Measurements from ENCODE around the gene GCM1. TPM values are rescaled to one million over a fixed set of nuclear protein-coding genes. Genes with fewer than 3 reads are reported as not detected.

GCM1 gene
- total and polyA plus RNA-seq, 9 of the 15 experiments (the other 6 are each of a cell fraction or from before 2014, with no cell fraction given): not detected

- DNase-seq (ENCODE audit: extremely low read depth in 1 of 4, low spot score in 3 of 4): no peak
- Histone ChIP-seq H3K4me1 (replicated peaks in 1 of 2; ENCODE audit: control insufficient read depth in 2 of 2, insufficient read depth in 2 of 2, low read length in 2 of 2) (no peaks in the 10 kb centered on the region; a peak in 1 of 5 replicates), H3K9me1 (ENCODE audit: control insufficient read depth, insufficient read depth, low read length) (no peaks in the 10 kb centered on the region), H3K9me3 (replicated peaks; ENCODE audit: control insufficient read depth, insufficient read depth, low read depth, low read length) (no peaks in the 10 kb centered on the region), H3K27ac (ENCODE audit: extremely low read depth, low read depth, low read length) (no peak overlapping the region), H3K4me3 (no peak overlapping the region), H3K4me2 (ENCODE audit: insufficient read depth, low read length) (no peak overlapping the region), H3K27me3 (ENCODE audit: control insufficient read depth in 2 of 2, insufficient read depth in 2 of 2, low read length in 2 of 2) (peaks cover 0 to 10% of the 10 kb centered on the region in 2 experiments; a peak in 1 of 5 replicates), H3K36me3 (ENCODE audit: control insufficient read depth, insufficient read depth, low read length) (no peaks in the 10 kb centered on the region), H4K20me1 (replicated peaks; ENCODE audit: control insufficient read depth, insufficient read depth, low read length) (no peaks in the 10 kb centered on the region), H2AFZ (ENCODE audit: low read depth, low read length) (no peak overlapping the region), H3K9ac (ENCODE audit: insufficient read depth in 1 of 2, low read depth in 2 of 2, low read length in 2 of 2) (no peak overlapping the region), H3K79me2 (ENCODE audit: control insufficient read depth, insufficient read depth, low read length) (no peaks in the 10 kb centered on the region)
- CTCF ChIA-PET (ENCODE audit: low intra/inter-chr PET ratio): interaction anchor here (0.6 to 5.8 kb wide), 5 partner anchors 18 to 320 kb away, joined by 3 to 106 read pairs (median 4); no protein-coding TSS in a partner anchor
- WGBS (ENCODE audit: insufficient coverage, low coverage, missing lambda C conversion rate): 4% methylated on average over 2 of the region's 2 CpGs
- TF ChIP-seq CREB3 (tag; conservative IDR thresholded peaks at IDR 0.05; ENCODE audit: low read depth): no peak
- TF ChIP-seq ZNF174 (CRISPR knock-in tag; IDR thresholded peaks at IDR 0.05): no peak
- POLR2A ChIA-PET: interaction anchor here (0.8 to 0.9 kb wide), 2 partner anchors 222 to 309 kb away, joined by 3 read pairs; no protein-coding TSS in a partner anchor
- BruUV-seq (replicated peaks): no TSS peak
- intact Hi-C loops (cut with micrococcal nuclease) (no loop called here), in situ Hi-C loops (cut with MboI) (loop anchor here (25.0 kb wide), 1 partner anchor 262 kb away; no protein-coding TSS in a partner anchor)
- ATAC-seq: no peak
- no peak for FAIRE-seq
Observed at GRCh38 chr6:53175027-53175426, 26.4 kb upstream of the GCM1 start.

- Histone ChIP-seq H3K36me3 (ENCODE audit: control insufficient read depth, insufficient read depth, low read length) (no peaks in the 10 kb centered on the region), H3K9me1 (ENCODE audit: control insufficient read depth, insufficient read depth, low read length) (no peaks in the 10 kb centered on the region), H3K4me3 (no peak overlapping the region), H3K9me3 (replicated peaks; ENCODE audit: control insufficient read depth, insufficient read depth, low read depth, low read length) (no peaks in the 10 kb centered on the region), H2AFZ (ENCODE audit: low read depth, low read length) (no peak overlapping the region), H4K20me1 (replicated peaks; ENCODE audit: control insufficient read depth, insufficient read depth, low read length) (no peaks in the 10 kb centered on the region), H3K79me2 (ENCODE audit: control insufficient read depth, insufficient read depth, low read length) (no peaks in the 10 kb centered on the region), H3K4me1 (replicated peaks in 1 of 2; ENCODE audit: control insufficient read depth in 2 of 2, insufficient read depth in 2 of 2, low read length in 2 of 2) (no peaks in the 10 kb centered on the region), H3K27me3 (ENCODE audit: control insufficient read depth in 2 of 2, insufficient read depth in 2 of 2, low read length in 2 of 2) (peaks cover 0 to 16% of the 10 kb centered on the region in 2 experiments; a peak in 2 of 5 replicates), H3K4me2 (ENCODE audit: insufficient read depth, low read length) (no peak overlapping the region), H3K9ac (ENCODE audit: insufficient read depth in 1 of 2, low read depth in 2 of 2, low read length in 2 of 2) (no peak overlapping the region), H3K27ac (ENCODE audit: extremely low read depth, low read depth, low read length) (no peak overlapping the region)
- POLR2A ChIA-PET: interaction anchor here (1.0 kb wide), 1 partner anchor 13 kb away, joined by 4 read pairs; no protein-coding TSS in a partner anchor
- BruUV-seq (replicated peaks): no TSS peak
- ATAC-seq (no peak), FAIRE-seq (no peak), DNase-seq (ENCODE audit: extremely low read depth in 1 of 4, low spot score in 3 of 4) (no peak)
- intact Hi-C loops (cut with micrococcal nuclease) (loop anchor here (1.0 to 5.0 kb wide), 5 partner anchors 120 to 555 kb away; no protein-coding TSS in a partner anchor), in situ Hi-C loops (cut with MboI) (loop anchor here (5.0 kb wide), 1 partner anchor 310 kb away; no protein-coding TSS in a partner anchor)
- WGBS (ENCODE audit: insufficient coverage, low coverage, missing lambda C conversion rate): 19% methylated on average over 6 of the region's 6 CpGs
- CTCF ChIA-PET (ENCODE audit: low intra/inter-chr PET ratio): interaction anchor here (0.5 to 5.8 kb wide), 11 partner anchors 16 to 554 kb away, joined by 3 to 177 read pairs (median 7); no protein-coding TSS in a partner anchor
- TF ChIP-seq ZNF780A (CRISPR knock-in tag; IDR thresholded peaks at IDR 0.05) (no peak), SETDB1 (IDR thresholded peaks at IDR 0.05; ENCODE audit: low read length) (no peak), ZNF324 (CRISPR knock-in tag; IDR thresholded peaks at IDR 0.05) (no peak), GABPB1 (CRISPR knock-in tag; IDR thresholded peaks at IDR 0.05) (0 out of 2 replicates have a peak, but pooled peaks have one; percentile 2), ZNF316 (IDR thresholded peaks at IDR 0.05) (peak; percentile 50), ZNF668 (CRISPR knock-in tag; IDR thresholded peaks at IDR 0.05) (no peak), SP1 (CRISPR knock-in tag; IDR thresholded peaks at IDR 0.05) (no peak)
Observed at GRCh38 chr6:53172468-53172803, 23.8 kb upstream of the GCM1 start.
